ENCODE data around the gene GJB1. TPM values are rescaled to one million over a fixed set of nuclear protein-coding genes. Genes with fewer than 3 reads are reported as not detected.

The GJB1 gene
- total and polyA plus RNA-seq, 9 of the 15 experiments (the other 6 are each of a cell fraction or from before 2014, with no cell fraction given) = 0.11 TPM; not detected in 8

DNA sequence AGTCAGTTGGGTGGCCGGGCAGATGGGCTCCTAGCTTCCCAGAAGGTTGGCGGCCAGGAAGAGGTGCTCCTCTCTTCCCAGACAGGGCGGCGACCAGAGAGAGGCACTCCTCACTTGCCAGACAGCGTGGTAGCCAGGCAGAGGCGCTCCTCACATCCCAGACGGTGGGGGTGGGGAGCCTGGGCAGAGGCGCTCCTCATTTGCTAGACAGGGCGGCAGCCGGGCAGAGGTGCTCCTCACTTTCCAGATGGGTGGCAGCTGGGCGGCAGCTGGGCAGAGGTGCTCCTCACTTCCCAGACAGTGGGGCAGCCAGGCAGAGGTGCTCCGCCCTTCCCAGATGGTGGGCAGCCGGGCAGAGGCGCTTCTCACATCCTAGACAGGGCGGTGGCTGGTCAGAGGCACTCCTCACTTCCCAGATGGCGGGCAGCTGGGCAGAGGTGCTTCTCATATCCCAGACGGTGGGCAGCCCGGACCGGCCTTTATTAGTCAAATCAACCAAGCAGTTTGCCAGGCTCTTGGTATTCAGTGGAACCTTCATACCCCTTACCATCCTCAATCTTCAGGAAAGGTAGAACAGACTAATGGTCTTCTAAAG, 46.9 kb downstream of the GJB1 start:
- Histone ChIP-seq H3K9me3 (replicated peaks; ENCODE audit: control insufficient read depth, insufficient read depth, low read depth, low read length) (no peaks in the 10 kb centered on the region), H2AFZ (ENCODE audit: low read depth, low read length) (no peak overlapping the region), H4K20me1 (replicated peaks; ENCODE audit: control insufficient read depth, insufficient read depth, low read length) (no peaks in the 10 kb centered on the region), H3K36me3 (ENCODE audit: control insufficient read depth, insufficient read depth, low read length) (no peaks in the 10 kb centered on the region), H3K79me2 (ENCODE audit: control insufficient read depth, insufficient read depth, low read length) (no peaks in the 10 kb centered on the region), H3K27me3 (ENCODE audit: control insufficient read depth in 2 of 2, insufficient read depth in 2 of 2, low read length in 2 of 2) (no peaks in the 10 kb centered on the region), H3K4me2 (ENCODE audit: insufficient read depth, low read length) (no peak overlapping the region), H3K4me3 (no peak overlapping the region), H3K9ac (ENCODE audit: insufficient read depth in 1 of 2, low read depth in 2 of 2, low read length in 2 of 2) (no peak overlapping the region), H3K9me1 (ENCODE audit: control insufficient read depth, insufficient read depth, low read length) (no peaks in the 10 kb centered on the region), H3K4me1 (replicated peaks in 1 of 2; ENCODE audit: control insufficient read depth in 2 of 2, insufficient read depth in 2 of 2, low read length in 2 of 2) (no peaks in the 10 kb centered on the region), H3K27ac (ENCODE audit: extremely low read depth, low read depth, low read length) (no peak overlapping the region)
- no peak for FAIRE-seq
- ChIA-PET CTCF (ENCODE audit: low intra/inter-chr PET ratio) (no interaction called here), POLR2A (interaction anchor here (0.5 kb wide), 1 partner anchor 59 kb away, joined by 3 read pairs; no protein-coding TSS in a partner anchor)
- 23% methylated on average over 7 of the region's 19 CpGs for WGBS (ENCODE audit: insufficient coverage, low coverage, missing lambda C conversion rate)
- ATAC-seq = no peak
- no peak for DNase-seq (ENCODE audit: extremely low read depth in 1 of 4, low spot score in 3 of 4)
- BruUV-seq (replicated peaks) = no TSS peak
- in situ Hi-C loops (cut with MboI) = no loop called here
- intact Hi-C loops (cut with micrococcal nuclease) = no loop called here
- TF ChIP-seq L3MBTL2 (IDR thresholded peaks at IDR 0.05) (no peak), ZBTB33 (CRISPR knock-in tag; IDR thresholded peaks at IDR 0.05) (no peak), TSC22D4 (tag; IDR thresholded peaks at IDR 0.05) (no peak), MED1 (CRISPR knock-in tag; IDR thresholded peaks at IDR 0.05; ENCODE audit: borderline replicate concordance) (no peak), NELFE (IDR thresholded peaks at IDR 0.05; ENCODE audit: insufficient read depth, insufficient read length) (no peak), ZNF23 (CRISPR knock-in tag; IDR thresholded peaks at IDR 0.05) (no peak)

All from K562 (cell line).